Stimulated activated naive B cell treated with anti-CD40 and anti-IgM and Interleukin-4, amounts not matched to agents 10 μg/mL and 1 μg/mL and 100 μg/mL, for 72 hours (primary cell): ENCODE measurements around the gene FSTL4.

Experiments
- ATAC-seq, 2 donors: fragments of 150-1000 bp; cut with Tn5 transposase; replicated peaks; 2 replicates each; pipeline ENCODE4 v1.10.0; 2021; ENCODE audit warnings: moderate library complexity in 1 of 2
- DNase-seq: peaks from one replicate; pipeline ENCODE4 v3.0.0; 2021
- H3K27ac Mint-ChIP-seq: one replicate; pipeline ENCODE4 v1.8.0; 2022; ENCODE audit warnings: mild to moderate bottlenecking, mixed read lengths
- H3K27me3 Mint-ChIP-seq, 2 donors: one replicate each; pipeline ENCODE4 v1.8.0; 2022; ENCODE audit warnings: mixed read lengths in 2 of 2
- H3K36me3 Mint-ChIP-seq, 2 donors: one replicate each; pipeline ENCODE4 v1.8.0; 2022; ENCODE audit warnings: mixed read lengths in 2 of 2, mild to moderate bottlenecking in 1 of 2
- H3K4me1 Mint-ChIP-seq, 2 donors: one replicate each; pipeline ENCODE4 v1.8.0; 2022; ENCODE audit warnings: mixed read lengths in 2 of 2, mild to moderate bottlenecking in 1 of 2
- H3K4me3 Mint-ChIP-seq, 2 donors: one replicate each; pipeline ENCODE4 v1.8.0; 2022; ENCODE audit warnings: mild to moderate bottlenecking in 2 of 2, mixed read lengths in 2 of 2, moderate library complexity in 1 of 2
- H3K9me3 Mint-ChIP-seq, 2 donors: one replicate each; pipeline ENCODE4 v1.8.0; 2022; ENCODE audit warnings: mixed read lengths in 2 of 2, mild to moderate bottlenecking in 1 of 2

FSTL4 gene

DNA sequence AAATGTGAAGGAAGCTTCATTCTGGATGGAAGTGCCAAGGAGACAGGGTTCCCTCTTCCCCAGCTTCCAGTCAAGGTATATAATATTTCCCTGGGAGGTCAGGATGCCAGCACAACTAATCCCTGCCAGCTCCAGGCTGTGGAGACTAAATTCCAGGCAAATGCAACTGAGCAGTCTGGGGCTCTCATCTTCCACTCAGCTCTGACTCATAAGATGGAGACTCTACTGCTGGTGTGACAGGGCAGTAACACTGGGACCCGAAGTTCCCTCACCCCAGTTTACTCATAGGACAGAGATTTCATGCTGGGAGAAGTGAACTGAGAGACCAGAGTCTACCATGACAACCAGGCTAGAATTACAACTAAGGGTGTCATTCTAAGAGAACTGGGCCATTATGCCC, 235.4 kb downstream of the FSTL4 start:
- H3K4me1 Mint-ChIP-seq = peaks cover 0 to 7% of the 10 kb centered on the region in 2 donors
- peaks cover 33 to 41% of the 10 kb centered on the region in 2 donors for H3K27me3 Mint-ChIP-seq
- H3K4me3 Mint-ChIP-seq = no peak overlapping the region
- H3K27ac Mint-ChIP-seq = no peak overlapping the region
- ATAC-seq (no peak), DNase-seq (no peak)
- H3K36me3 Mint-ChIP-seq = peaks cover 16 to 19% of the 10 kb centered on the region in 2 donors
- H3K9me3 Mint-ChIP-seq = peaks cover 14 to 25% of the 10 kb centered on the region in 2 donors

DNA sequence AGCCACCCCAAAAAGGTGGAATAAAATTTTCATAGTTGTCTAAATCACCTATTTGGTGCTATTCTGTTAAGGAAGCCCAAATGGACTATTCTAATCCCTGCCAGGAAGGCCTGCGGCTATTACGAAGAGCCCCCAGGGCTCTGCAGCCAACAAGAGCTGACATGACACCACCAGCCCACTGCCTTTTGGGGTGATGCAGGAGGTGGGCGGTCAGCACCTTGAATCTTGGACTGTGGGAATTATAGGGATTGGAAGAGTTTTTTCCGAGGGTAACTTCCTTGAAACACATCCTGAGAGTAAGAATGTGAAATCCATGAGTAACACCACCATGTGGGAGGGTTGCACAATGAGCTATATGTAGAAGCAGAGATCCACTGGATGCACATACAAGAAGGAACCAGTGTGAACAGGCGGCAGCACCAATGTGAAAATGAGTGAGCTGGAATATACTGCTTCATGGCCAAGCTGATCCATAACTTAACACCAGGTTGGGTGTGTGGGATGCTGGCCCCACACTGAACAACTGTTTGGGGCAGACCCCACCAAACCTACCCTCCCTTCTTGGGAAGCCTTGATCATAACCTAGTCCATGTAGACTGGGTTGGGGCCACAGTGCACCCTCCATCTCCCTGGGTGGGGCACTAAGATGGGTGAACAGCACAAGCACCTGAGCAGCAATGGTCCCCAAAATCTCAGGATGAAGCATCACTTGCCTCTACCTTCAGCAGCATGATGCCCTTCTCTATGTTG, 239.0 kb downstream of the FSTL4 start:
- H3K27me3 Mint-ChIP-seq = peaks cover 30 to 46% of the 10 kb centered on the region in 2 donors
- ATAC-seq (no peak), DNase-seq (no peak)
- peaks cover 3 to 7% of the 10 kb centered on the region in 2 donors for H3K4me1 Mint-ChIP-seq
- H3K27ac Mint-ChIP-seq = no peak overlapping the region
- H3K4me3 Mint-ChIP-seq = no peak overlapping the region
- H3K9me3 Mint-ChIP-seq = peaks cover 13 to 20% of the 10 kb centered on the region in 2 donors
- peaks cover 16 to 22% of the 10 kb centered on the region in 2 donors for H3K36me3 Mint-ChIP-seq

DNA sequence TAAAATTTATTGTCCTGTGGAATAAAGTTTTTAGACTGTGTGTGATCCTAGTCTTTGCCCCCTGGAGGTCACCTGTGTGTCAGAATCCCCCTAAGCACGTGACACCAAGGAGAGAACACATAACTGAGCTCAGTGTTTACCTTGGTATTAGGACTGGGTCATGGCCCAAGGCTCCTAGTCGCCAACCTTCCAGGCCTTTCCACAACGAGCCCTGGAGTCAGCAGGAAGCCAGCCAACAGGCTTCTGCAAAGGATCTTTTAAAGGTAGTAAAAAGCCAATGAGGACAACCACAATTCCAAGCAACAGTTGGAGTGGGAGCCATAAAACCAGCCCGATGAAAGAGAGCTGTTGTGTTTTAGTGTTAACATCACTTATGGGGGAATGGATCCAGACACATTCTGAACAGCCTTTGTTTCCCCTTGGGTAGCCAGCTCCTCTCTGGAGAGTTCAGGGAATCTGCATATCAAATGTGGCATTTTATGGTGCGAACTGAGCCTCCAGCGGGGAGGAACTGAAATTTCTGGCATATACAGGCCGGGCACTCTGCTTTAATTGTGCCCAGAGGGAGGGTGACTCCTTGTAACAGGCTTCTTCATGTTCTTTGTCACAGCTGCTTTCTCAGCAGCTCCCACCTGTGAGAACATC, 239.9 kb downstream of the FSTL4 start:
- Mint-ChIP-seq H3K36me3 (peaks cover 10 to 17% of the 10 kb centered on the region in 2 donors), H3K27me3 (peaks cover 29 to 39% of the 10 kb centered on the region in 2 donors), H3K9me3 (peaks cover 8 to 13% of the 10 kb centered on the region in 2 donors), H3K4me1 (peaks cover 3 to 7% of the 10 kb centered on the region in 2 donors), H3K27ac (no peak overlapping the region), H3K4me3 (no peak overlapping the region)
- DNase-seq (no peak), ATAC-seq (peak; percentile 29 to 64)

DNA sequence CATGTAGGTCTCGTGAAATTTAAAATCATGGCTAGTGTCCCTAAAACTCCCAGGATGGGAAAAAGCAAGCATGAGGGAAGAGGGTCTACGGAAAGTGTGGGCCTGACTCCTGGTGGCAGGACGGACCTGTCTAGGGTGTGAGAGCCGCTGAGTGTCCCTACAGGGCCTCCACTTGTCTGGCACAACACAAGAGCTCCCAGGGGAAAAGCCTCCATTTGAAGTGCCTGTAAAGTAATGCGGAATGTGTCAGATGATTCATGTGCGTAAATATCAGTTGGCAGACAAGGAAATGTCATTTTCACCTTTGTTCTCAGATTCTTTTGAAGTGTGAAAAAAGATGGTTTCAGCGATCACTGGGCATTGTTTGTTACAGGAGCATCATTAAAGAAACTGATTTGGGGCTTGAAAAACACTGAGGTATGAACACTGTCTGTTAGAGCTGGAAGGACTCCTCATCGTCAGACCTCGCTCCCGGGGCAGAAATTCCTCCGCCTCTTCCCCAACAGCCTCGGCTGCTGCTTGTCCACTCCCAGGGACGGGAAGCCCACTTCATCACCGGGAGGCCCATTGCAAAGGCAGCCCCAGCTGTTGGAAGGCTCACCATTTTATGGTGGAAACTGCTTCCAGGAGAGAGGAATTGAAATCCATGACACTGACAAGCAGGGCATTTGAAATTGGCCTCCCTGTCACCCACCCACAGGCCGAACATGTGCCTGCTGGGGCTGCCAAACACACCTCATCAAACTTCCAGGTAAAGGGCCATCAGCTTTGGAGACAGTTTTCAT, 240.8 kb downstream of the FSTL4 start:
- H3K36me3 Mint-ChIP-seq = peaks cover 3 to 10% of the 10 kb centered on the region in 2 donors
- DNase-seq = no peak
- no peak overlapping the region for H3K27ac Mint-ChIP-seq
- peaks cover 3 to 8% of the 10 kb centered on the region in 2 donors for H3K4me1 Mint-ChIP-seq
- H3K9me3 Mint-ChIP-seq = peaks cover 2 to 7% of the 10 kb centered on the region in 2 donors
- ATAC-seq = no peak
- H3K4me3 Mint-ChIP-seq = no peak overlapping the region
- peaks cover 22 to 32% of the 10 kb centered on the region in 2 donors for H3K27me3 Mint-ChIP-seq

DNA sequence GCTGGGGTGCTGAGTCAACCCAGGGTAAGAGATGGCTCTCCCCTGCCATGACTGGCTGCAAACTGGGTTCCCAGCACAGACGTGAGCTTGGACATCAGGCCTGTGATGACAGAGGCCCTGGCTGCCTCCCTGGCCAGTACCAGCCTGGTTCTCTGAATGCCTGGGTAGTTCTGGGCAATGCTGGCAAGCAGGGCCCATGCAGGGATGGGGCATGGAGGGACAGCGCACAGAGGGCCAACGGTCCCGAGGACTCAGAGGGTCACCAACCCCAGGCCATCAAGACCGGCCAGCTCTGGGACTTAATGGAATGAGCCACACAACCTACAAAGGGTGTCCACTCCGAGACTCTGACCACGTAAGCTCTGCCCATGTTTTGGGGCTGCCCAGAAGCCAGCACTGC, 241.4 kb downstream of the FSTL4 start:
- ATAC-seq (no peak), DNase-seq (no peak)
- Mint-ChIP-seq H3K27ac (no peak overlapping the region), H3K9me3 (peaks cover 2 to 7% of the 10 kb centered on the region in 2 donors), H3K4me1 (peaks cover 7 to 15% of the 10 kb centered on the region in 2 donors), H3K4me3 (no peak overlapping the region), H3K36me3 (peaks cover 3 to 8% of the 10 kb centered on the region in 2 donors), H3K27me3 (peaks cover 19 to 32% of the 10 kb centered on the region in 2 donors)

DNA sequence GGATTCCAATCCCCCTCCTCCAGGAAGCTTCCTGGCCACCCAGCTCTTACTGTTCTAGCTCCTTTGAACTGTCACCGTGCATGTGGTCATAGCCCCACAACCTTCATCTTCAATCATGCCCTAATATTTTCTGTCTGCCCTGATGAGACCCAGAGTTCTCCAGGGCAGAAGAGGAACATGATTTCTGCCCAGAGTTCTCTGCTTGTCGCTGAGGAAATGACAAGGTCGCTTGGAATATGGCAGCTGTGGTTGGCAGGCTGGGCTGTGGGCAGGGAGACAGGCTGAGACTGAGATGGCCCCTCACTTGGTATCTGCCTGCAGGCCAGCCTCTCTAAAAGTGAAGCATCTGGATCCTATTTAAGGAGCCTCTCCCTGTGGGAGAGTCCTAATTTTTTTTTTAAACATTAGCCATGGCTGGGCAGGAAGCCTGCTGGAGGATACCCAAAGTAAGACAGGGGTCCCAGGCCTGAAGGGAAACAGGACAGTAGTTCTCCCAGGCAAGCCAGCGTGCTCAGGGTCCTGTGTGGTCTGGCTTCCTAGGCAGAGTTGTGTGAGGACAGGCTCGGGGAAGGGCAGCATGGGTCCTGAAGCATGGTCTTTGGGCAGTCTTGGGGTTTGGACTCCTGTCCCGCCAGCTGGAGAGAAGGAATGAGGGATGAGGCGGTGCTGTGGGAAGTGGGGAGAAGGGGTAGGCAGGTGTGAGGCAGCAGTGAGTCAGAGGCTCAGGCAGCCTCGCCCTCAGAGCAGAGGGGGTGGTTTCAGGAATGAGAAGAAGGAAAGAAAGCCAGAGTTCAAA, 242.1 kb downstream of the FSTL4 start:
- peaks cover 2 to 7% of the 10 kb centered on the region in 2 donors for H3K9me3 Mint-ChIP-seq
- DNase-seq = no peak
- H3K4me1 Mint-ChIP-seq = peaks cover 11 to 22% of the 10 kb centered on the region in 2 donors
- no peak overlapping the region for H3K4me3 Mint-ChIP-seq
- H3K36me3 Mint-ChIP-seq = peaks cover 3 to 8% of the 10 kb centered on the region in 2 donors
- no peak overlapping the region for H3K27ac Mint-ChIP-seq
- H3K27me3 Mint-ChIP-seq = peaks cover 14 to 32% of the 10 kb centered on the region in 2 donors
- no peak for ATAC-seq

DNA sequence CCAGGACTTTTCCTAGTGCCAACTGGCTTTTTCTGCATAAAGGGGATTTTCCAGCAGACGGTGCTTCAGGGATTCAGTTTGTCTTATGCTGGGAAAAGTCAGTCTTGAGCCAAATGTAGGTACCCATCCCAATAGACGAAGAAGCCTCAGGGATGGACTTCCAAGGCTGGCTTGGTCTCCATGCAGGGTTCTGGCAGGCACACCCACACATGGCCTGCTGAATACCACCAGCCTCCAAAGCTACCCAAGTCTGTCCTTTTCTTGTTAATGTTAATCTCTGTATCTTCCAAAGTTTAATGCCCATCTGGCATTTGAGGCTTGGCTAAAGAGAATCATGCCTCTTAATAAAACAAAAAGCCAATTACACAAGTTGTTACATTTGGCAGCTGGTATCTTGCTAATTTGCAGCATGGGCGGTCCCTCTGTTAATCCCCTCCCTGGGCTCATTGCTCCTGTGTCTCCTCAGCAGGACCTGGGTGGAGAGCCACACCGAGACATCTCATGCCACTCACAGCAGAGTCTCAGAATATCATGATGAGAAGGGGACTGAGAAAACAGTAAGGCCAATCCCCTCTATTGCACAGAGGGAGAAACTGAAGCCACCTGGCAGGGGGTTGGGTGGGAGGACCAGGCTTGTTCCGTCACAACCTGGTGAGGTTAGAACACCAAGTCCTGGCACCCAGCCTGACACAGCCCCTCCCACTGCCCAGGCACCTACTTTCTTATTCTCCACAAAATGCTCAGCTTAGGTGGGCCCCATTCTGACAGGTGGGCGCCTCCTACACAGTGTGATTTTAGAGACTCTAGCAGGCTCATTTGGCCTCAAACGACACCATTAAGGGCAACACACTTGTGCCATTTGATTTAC, 243.2 kb downstream of the FSTL4 start:
- Mint-ChIP-seq H3K36me3 (peaks cover 3 to 5% of the 10 kb centered on the region in 2 donors), H3K27me3 (peaks cover 9 to 24% of the 10 kb centered on the region in 2 donors), H3K9me3 (peaks cover 0 to 2% of the 10 kb centered on the region in 2 donors), H3K4me3 (no peak overlapping the region), H3K27ac (no peak overlapping the region), H3K4me1 (peaks cover 11 to 22% of the 10 kb centered on the region in 2 donors)
- DNase-seq (no peak), ATAC-seq (no peak)

DNA sequence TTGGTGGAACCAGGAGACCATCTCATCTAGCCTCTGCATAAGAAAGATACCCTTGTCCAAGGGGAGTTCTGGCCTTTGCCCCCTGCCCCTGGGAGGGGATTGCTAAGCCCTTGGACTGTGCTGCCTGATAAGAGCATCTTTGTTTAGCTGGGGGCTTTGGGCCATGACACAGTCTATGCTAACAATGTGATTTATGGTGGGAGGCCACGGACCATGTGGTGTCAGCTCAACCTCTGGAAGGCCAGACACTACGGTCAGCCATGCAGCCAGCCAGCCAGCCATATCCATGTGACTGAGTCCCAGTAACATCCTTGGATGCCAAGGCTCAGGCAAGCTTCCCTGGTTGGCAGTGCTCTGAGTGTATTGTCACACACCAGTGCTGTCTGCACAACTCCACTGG, 244.4 kb downstream of the FSTL4 start:
- Mint-ChIP-seq H3K4me3 (no peak overlapping the region), H3K36me3 (peaks cover 3% of the 10 kb centered on the region in 2 donors), H3K9me3 (no peaks in the 10 kb centered on the region), H3K27ac (no peak overlapping the region), H3K4me1 (peaks cover 11 to 22% of the 10 kb centered on the region in 2 donors), H3K27me3 (peaks cover 9 to 26% of the 10 kb centered on the region in 2 donors)
- DNase-seq = no peak
- ATAC-seq = no peak

DNA sequence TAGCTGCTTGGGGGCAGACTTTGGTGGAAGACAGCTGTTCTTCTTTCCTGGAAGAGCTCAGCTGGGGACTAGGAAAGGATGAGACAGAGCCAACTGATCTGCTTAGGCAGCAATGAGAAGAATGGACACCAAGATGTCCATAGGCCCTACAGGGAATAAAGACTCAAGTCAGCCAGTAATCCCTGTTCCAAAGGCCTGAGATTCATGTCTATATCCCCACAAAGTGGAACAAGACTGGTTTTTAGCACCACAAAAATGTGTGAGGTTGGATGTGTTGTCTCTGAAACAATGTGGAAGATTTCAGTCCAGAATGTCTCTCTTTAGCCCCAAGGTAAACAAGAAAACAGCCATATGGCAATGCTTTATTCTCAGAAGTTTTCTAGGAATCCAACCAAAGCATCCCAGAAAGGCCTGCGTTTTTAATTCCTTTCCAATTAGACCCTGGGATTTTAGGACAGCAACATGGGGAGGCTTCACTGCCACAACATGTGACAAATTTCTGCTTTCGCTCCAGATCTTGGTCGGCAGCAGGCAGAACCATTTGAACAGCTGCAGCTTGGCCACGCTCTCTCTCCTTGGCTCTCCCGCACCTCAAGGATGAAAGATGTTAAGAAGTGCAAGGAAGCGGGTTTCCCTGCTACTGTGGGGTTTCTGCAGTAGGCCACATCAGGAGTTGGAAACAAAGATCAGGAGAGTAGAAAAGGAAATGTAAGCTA, 245.1 kb downstream of the FSTL4 start:
- no peak overlapping the region for H3K4me3 Mint-ChIP-seq
- H3K9me3 Mint-ChIP-seq = no peaks in the 10 kb centered on the region
- DNase-seq = no peak
- peaks cover 11 to 16% of the 10 kb centered on the region in 2 donors for H3K4me1 Mint-ChIP-seq
- H3K27ac Mint-ChIP-seq = no peak overlapping the region
- H3K27me3 Mint-ChIP-seq = peaks cover 16 to 32% of the 10 kb centered on the region in 2 donors
- H3K36me3 Mint-ChIP-seq = peaks cover under 1 to 3% of the 10 kb centered on the region in 2 donors
- ATAC-seq = no peak

DNA sequence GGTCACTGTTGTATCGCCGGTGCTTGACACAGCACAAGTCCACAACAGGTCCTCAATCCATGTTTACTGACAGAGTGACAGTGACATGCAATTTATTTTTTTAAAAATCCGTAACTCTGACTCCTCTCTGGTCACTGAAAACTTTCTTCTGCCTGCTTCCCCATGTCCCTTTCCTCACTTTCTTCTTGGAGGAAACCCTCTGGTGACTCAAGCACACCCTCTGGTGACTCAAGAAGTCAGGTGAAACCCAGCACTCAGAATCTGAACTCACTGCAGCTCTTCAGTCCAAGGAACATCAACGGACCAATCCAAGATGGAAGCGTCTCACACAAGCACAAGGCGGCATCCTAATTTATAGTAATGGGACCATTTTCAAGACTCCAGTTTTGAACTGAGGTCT, 245.9 kb downstream of the FSTL4 start:
- Mint-ChIP-seq H3K27me3 (peaks cover 15 to 27% of the 10 kb centered on the region in 2 donors), H3K27ac (no peak overlapping the region), H3K9me3 (no peaks in the 10 kb centered on the region), H3K4me1 (peaks cover 11 to 15% of the 10 kb centered on the region in 2 donors), H3K36me3 (peaks cover 0 to 3% of the 10 kb centered on the region in 2 donors), H3K4me3 (no peak overlapping the region)
- DNase-seq = no peak
- no peak for ATAC-seq

DNA sequence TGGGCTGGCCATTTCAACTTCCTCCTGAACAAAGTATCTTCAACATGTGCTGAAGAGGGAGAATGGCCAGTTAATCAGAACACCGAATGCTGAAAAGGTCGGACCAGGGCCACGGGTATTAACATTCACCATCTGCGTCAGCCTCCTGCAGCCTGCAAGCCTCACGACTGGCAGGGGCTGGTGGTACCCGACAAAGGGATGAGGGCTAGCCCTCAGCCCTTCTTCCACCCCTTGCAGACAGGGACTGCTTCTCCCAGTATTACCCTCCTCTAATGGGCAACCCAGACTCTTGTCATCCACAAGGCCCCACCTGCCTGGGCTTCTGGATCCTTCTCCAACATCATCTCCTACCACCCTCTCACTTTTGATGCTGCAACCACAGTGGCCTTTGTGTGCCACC, 246.6 kb downstream of the FSTL4 start:
- no peak overlapping the region for H3K27ac Mint-ChIP-seq
- no peaks in the 10 kb centered on the region for H3K36me3 Mint-ChIP-seq
- peaks cover 8 to 15% of the 10 kb centered on the region in 2 donors for H3K4me1 Mint-ChIP-seq
- no peak overlapping the region for H3K4me3 Mint-ChIP-seq
- no peak for DNase-seq
- peak; percentile 21 to 25 for ATAC-seq
- no peaks in the 10 kb centered on the region for H3K9me3 Mint-ChIP-seq
- peaks cover 12 to 22% of the 10 kb centered on the region in 2 donors for H3K27me3 Mint-ChIP-seq

DNA sequence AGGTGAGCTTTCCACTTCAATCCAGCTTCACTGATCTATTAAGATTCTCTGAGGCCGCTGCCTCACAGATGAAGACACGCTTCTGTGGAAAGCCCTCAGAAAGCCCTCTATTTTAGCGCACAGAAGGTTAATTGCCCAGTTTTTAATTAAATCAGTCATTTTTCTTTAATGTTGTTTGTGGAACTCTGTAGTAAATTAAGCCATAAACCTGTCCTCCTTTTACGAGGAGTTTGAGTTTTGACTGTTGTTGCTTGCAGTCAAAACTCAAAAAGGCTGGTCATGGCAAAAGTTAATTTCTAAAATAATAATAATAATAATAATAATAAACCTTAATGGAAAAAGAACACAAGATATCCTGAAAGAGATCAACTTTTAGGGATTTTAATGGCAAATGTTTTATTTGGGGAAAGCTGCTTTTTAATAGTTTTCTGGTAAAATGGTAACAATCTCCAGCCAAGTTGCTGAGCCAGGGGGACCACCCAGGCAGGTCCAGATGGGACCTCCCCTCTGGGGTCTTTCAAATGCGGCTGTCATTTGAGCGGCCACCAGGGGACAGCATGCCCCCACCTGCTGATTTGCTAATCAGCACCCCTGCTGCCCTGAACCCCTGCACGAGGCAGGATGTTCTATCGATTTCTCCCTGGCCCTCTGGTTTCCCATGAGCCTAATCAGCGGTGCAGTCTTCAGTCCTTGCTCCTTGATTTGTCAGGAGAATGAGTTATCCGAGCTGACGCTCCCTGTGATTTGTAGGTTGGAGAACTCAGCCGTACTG, 247.2 kb downstream of the FSTL4 start:
- H3K4me3 Mint-ChIP-seq = no peak overlapping the region
- no peaks in the 10 kb centered on the region for H3K36me3 Mint-ChIP-seq
- no peaks in the 10 kb centered on the region for H3K9me3 Mint-ChIP-seq
- ATAC-seq (peak; percentile 23 to 46), DNase-seq (no peak)
- no peak overlapping the region for H3K27ac Mint-ChIP-seq
- H3K27me3 Mint-ChIP-seq = peaks cover 12 to 15% of the 10 kb centered on the region in 2 donors
- H3K4me1 Mint-ChIP-seq = peaks cover 9 to 17% of the 10 kb centered on the region in 2 donors
